RWPE1 (cell line): ENCODE measurements around the gene NAMPT.

ENCODE experiments used
- CTCF ChIA-PET: fragments of 350-600 bp; sonication (Branson Sonifier 250); formaldehyde crosslinking; extraction: SDS; loops from one replicate; lab custom pipeline; 2021; lab: Yijun Ruan, JAX
- POLR2A ChIA-PET: fragments of 400-600 bp; formaldehyde crosslinking; extraction: SDS; loops from one replicate; lab custom pipeline; 2020; ENCODE audit warnings: antibody characterized with exemption; ENCODE audit not compliant: low non-redundant PET; lab: Yijun Ruan, JAX
- DNase-seq: peaks from one replicate; pipeline ENCODE4 v3.0.0; 2012; ENCODE audit warnings: low spot score
- H3K27ac ChIP-seq: fragments of 450-650 bp; 2 replicates; pipeline ENCODE4 v1.5.1; 2017
- CTCF ChIP-seq: fragments of 450-650 bp; conservative IDR thresholded peaks from 2 replicates; pipeline ENCODE4 v1.5.1; 2017; ENCODE audit warnings: low read depth, mild to moderate bottlenecking

NAMPT gene

GRCh38 chr7:106288263-106288662 is 3.5 kb upstream of the NAMPT start:
- DNase-seq = no peak
- TF ChIP-seq CTCF = no peak
- ChIA-PET CTCF (no interaction called here), POLR2A (no interaction called here)
- H3K27ac ChIP-seq = no peak overlapping the region

- CTCF ChIA-PET = no interaction called here
- H3K27ac ChIP-seq = no peak overlapping the region
- DNase-seq = no peak
- no peak for TF ChIP-seq CTCF
- POLR2A ChIA-PET = no interaction called here
These were observed 3.0 kb upstream of the NAMPT start for GRCh38 chr7:106287786-106288185.

GRCh38 chr7:106285855-106286492 is 1.2 kb upstream of the NAMPT start:
- CTCF ChIA-PET = interaction anchor here (1.1 kb wide), 1 partner anchor 176 kb away, joined by 3 read pairs; no protein-coding TSS in a partner anchor
- DNase-seq = no peak
- POLR2A ChIA-PET = interaction anchor here (1.9 kb wide), 1 partner anchor 176 kb away, joined by 7 read pairs; no protein-coding TSS in a partner anchor
- peak overlapping the region; percentile 97 for H3K27ac ChIP-seq
- TF ChIP-seq CTCF = no peak

GRCh38 chr7:106285051-106285854 is 470 bp upstream of the NAMPT start:
- peak overlapping the region; percentile 97 for H3K27ac ChIP-seq
- TF ChIP-seq CTCF = no peak
- ChIA-PET CTCF (interaction anchor here (0.6 to 1.1 kb wide), 2 partner anchors 115 to 177 kb away, joined by 3 read pairs; no protein-coding TSS in a partner anchor), POLR2A (interaction anchor here (1.9 kb wide), 1 partner anchor 177 kb away, joined by 7 read pairs; no protein-coding TSS in a partner anchor)
- peak; percentile 95 for DNase-seq

GRCh38 chr7:106283831-106284713 is 711 bp downstream of the NAMPT start:
- CTCF ChIA-PET = no interaction called here
- TF ChIP-seq CTCF = no peak
- H3K27ac ChIP-seq = peak overlapping the region; percentile 97
- DNase-seq = peak; percentile 18
- POLR2A ChIA-PET = interaction anchor here (0.6 to 1.9 kb wide), 2 partner anchors 178 to 1321 kb away, joined by 3 to 7 read pairs; no protein-coding TSS in a partner anchor

GRCh38 chr7:106283501-106283830 is 1.3 kb downstream of the NAMPT start:
- no peak for DNase-seq
- ChIA-PET POLR2A (interaction anchor here (0.6 kb wide), 1 partner anchor 1321 kb away, joined by 3 read pairs; no protein-coding TSS in a partner anchor), CTCF (no interaction called here)
- H3K27ac ChIP-seq = no peak overlapping the region
- TF ChIP-seq CTCF = no peak
